Measurements from ENCODE around the gene SLC5A9.

SLC5A9 gene

GRCh38 chr1:48200166-48200900 is 22.2 kb upstream of the SLC5A9 start:
- Histone ChIP-seq H3K4me3 (ENCODE audit: low read depth, low read length) (no peak overlapping the region), H3K27ac (no peak overlapping the region), H3K27me3 (ENCODE audit: insufficient read depth, low read depth, severe bottlenecking) (no peaks in the 10 kb centered on the region), H3K36me3 (no peaks in the 10 kb centered on the region), H3K9me3 (ENCODE audit: severe bottlenecking) (no peaks in the 10 kb centered on the region)
- DNase-seq = no peak
- TF ChIP-seq CTCF (IDR thresholded peaks at IDR 0.05; ENCODE audit: low read depth, low read length) = no peak

- peak; percentile 64 for TF ChIP-seq CTCF (IDR thresholded peaks at IDR 0.05; ENCODE audit: low read depth, low read length)
- Histone ChIP-seq H3K27me3 (ENCODE audit: insufficient read depth, low read depth, severe bottlenecking) (no peaks in the 10 kb centered on the region), H3K4me3 (ENCODE audit: low read depth, low read length) (no peak overlapping the region), H3K9me3 (ENCODE audit: severe bottlenecking) (no peaks in the 10 kb centered on the region), H3K36me3 (no peaks in the 10 kb centered on the region), H3K27ac (no peak overlapping the region)
- peak; percentile 67 for DNase-seq
Observed at GRCh38 chr1:48202030-48202752, 20.3 kb upstream of the SLC5A9 start.

- Histone ChIP-seq H3K36me3 (no peaks in the 10 kb centered on the region), H3K9me3 (ENCODE audit: severe bottlenecking) (no peaks in the 10 kb centered on the region), H3K27me3 (ENCODE audit: insufficient read depth, low read depth, severe bottlenecking) (no peaks in the 10 kb centered on the region), H3K4me3 (ENCODE audit: low read depth, low read length) (no peak overlapping the region), H3K27ac (no peak overlapping the region)
- DNase-seq = no peak
- peak; percentile 58 for TF ChIP-seq CTCF (IDR thresholded peaks at IDR 0.05; ENCODE audit: low read depth, low read length)
Observed at GRCh38 chr1:48203287-48203900, 19.1 kb upstream of the SLC5A9 start.

- TF ChIP-seq CTCF (IDR thresholded peaks at IDR 0.05; ENCODE audit: low read depth, low read length) = no peak
- H3K27ac ChIP-seq = no peak overlapping the region
- H3K36me3 ChIP-seq = no peaks in the 10 kb centered on the region
- DNase-seq = no peak
- no peaks in the 10 kb centered on the region for H3K9me3 ChIP-seq (ENCODE audit: severe bottlenecking)
- no peak overlapping the region for H3K4me3 ChIP-seq (ENCODE audit: low read depth, low read length)
- H3K27me3 ChIP-seq (ENCODE audit: insufficient read depth, low read depth, severe bottlenecking) = no peaks in the 10 kb centered on the region
Observed at GRCh38 chr1:48205522-48205921, 17.0 kb upstream of the SLC5A9 start.

- Histone ChIP-seq H3K9me3 (ENCODE audit: severe bottlenecking) (no peaks in the 10 kb centered on the region), H3K27me3 (ENCODE audit: insufficient read depth, low read depth, severe bottlenecking) (no peaks in the 10 kb centered on the region), H3K36me3 (no peaks in the 10 kb centered on the region), H3K27ac (no peak overlapping the region), H3K4me3 (ENCODE audit: low read depth, low read length) (no peak overlapping the region)
- no peak for TF ChIP-seq CTCF (IDR thresholded peaks at IDR 0.05; ENCODE audit: low read depth, low read length)
- no peak for DNase-seq
Observed at GRCh38 chr1:48206371-48206770, 16.1 kb upstream of the SLC5A9 start.

Data from WERI-Rb-1 (cell line).